Right atrium auricular region (tissue), 2 donors: ENCODE measurements around the gene LY6G6D. TPM values are rescaled to one million over a fixed set of nuclear protein-coding genes. Genes with fewer than 3 reads are reported as not detected.

Experiments
- DNase-seq: peaks from one replicate; pipeline ENCODE4 v3.0.0-alpha.2; 2019; ENCODE audit warnings: low spot score
- H3K27ac ChIP-seq, 2 donors: fragments of 200-600 bp; sonication (generic); 1 replicate in 1 of 2; 2 replicates in 1 of 2; pipeline ENCODE4 v1.5.1; 2016 to 2019
- H3K27me3 ChIP-seq, 2 donors: fragments of 200-600 bp; sonication (generic); one replicate each; pipeline versions ENCODE4 v1.5.1 to v1.6.0; 2017 to 2019
- H3K36me3 ChIP-seq: fragments of 200-600 bp; sonication (generic); one replicate; pipeline ENCODE4 v1.5.1; 2016
- H3K4me1 ChIP-seq, 2 donors: fragments of 200-600 bp; sonication (generic); one replicate each; pipeline versions ENCODE4 v1.5.1 to v1.6.0; 2017 to 2019
- H3K4me3 ChIP-seq, 2 donors: fragments of 200-600 bp; sonication (generic); 1 replicate in 1 of 2; 2 replicates in 1 of 2; pipeline ENCODE4 v1.5.1; 2017 to 2019; ENCODE audit warnings: mild to moderate bottlenecking in 1 of 2, moderate library complexity in 1 of 2
- H3K9me3 ChIP-seq, 2 donors: fragments of 200-600 bp; sonication (generic); one replicate each; pipeline ENCODE4 v1.5.1; 2019
- total RNA-seq, 2 donors: library from RNA; depleted of rRNA; stranded (reverse); fragments of >200 nt; gene quantifications; one replicate each; pipeline ENCODE4 v1.1.0, GENCODE V29; 2016
- TF ChIP-seq, protein P1 (sequence below), 2 donors: fragments of 200-600 bp; sonication (generic); IDR thresholded peaks; one replicate each; pipeline ENCODE4 v1.5.1; 2019; ENCODE audit warnings: antibody characterized with exemption in 2 of 2

Gene LY6G6D
- total RNA-seq, 2 donors from 2014 or later, result not detected

DNA sequence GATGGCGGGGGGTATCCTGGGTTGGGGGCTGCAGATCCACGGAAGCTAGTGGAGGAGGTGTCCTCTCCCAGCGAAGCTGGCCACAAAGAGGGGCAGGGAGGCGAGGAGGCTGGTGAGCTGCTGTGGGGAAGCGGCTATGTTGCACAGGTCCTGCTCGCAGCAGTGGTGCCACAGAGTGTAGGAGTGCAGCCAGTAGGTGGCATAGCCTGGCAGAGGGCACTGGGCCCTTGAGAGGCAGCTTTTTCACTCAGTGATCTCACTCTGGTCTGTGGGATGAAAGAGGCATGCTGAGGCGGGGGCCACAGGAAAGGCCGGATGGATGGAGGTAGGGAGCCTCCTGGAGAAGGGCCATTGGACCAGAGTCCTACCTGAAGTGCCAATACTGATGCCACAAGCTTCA, 2.9 kb upstream of the LY6G6D start:
- Histone ChIP-seq H3K36me3 (no peaks in the 10 kb centered on the region), H3K4me1 (no peaks in the 10 kb centered on the region)

DNA sequence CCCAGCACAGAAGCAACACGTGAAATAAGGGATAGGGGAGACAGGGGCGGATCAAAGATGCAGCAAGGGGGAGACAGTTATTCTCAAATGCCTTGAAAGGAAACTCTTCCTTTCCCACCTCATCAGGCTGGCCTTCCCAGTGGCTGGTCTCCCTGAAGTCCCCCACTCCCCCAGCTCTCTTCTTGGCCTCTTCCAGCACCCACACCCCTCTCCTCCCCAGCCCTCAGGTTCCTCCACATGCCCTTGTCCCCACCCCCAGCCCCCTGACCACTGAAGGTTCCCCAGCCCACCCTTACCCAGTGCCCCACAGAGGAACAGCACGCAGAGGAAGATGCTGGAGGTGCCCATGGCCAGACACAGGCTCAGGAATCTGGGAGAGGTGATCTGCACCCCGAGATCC, 1.7 kb upstream of the LY6G6D start:
- Histone ChIP-seq H3K9me3 (no peaks in the 10 kb centered on the region), H3K36me3 (no peaks in the 10 kb centered on the region), H3K27me3 (no peaks in the 10 kb centered on the region), H3K4me1 (no peaks in the 10 kb centered on the region), H3K27ac (no peak overlapping the region), H3K4me3 (no peak overlapping the region)
- DNase-seq, result no peak
- TF ChIP-seq, protein P1, sequence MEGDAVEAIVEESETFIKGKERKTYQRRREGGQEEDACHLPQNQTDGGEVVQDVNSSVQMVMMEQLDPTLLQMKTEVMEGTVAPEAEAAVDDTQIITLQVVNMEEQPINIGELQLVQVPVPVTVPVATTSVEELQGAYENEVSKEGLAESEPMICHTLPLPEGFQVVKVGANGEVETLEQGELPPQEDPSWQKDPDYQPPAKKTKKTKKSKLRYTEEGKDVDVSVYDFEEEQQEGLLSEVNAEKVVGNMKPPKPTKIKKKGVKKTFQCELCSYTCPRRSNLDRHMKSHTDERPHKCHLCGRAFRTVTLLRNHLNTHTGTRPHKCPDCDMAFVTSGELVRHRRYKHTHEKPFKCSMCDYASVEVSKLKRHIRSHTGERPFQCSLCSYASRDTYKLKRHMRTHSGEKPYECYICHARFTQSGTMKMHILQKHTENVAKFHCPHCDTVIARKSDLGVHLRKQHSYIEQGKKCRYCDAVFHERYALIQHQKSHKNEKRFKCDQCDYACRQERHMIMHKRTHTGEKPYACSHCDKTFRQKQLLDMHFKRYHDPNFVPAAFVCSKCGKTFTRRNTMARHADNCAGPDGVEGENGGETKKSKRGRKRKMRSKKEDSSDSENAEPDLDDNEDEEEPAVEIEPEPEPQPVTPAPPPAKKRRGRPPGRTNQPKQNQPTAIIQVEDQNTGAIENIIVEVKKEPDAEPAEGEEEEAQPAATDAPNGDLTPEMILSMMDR (IDR thresholded peaks at IDR 0.05), result no peak

More for the DNA sequence above, 2.9 kb upstream of the LY6G6D start:
- Histone ChIP-seq H3K27ac (no peak overlapping the region), H3K9me3 (no peaks in the 10 kb centered on the region), H3K4me3 (no peak overlapping the region), H3K27me3 (no peaks in the 10 kb centered on the region)
- no peak for DNase-seq
- TF ChIP-seq, protein P1 (IDR thresholded peaks at IDR 0.05), result peak in 1 of 2 donors; percentile 32

DNA sequence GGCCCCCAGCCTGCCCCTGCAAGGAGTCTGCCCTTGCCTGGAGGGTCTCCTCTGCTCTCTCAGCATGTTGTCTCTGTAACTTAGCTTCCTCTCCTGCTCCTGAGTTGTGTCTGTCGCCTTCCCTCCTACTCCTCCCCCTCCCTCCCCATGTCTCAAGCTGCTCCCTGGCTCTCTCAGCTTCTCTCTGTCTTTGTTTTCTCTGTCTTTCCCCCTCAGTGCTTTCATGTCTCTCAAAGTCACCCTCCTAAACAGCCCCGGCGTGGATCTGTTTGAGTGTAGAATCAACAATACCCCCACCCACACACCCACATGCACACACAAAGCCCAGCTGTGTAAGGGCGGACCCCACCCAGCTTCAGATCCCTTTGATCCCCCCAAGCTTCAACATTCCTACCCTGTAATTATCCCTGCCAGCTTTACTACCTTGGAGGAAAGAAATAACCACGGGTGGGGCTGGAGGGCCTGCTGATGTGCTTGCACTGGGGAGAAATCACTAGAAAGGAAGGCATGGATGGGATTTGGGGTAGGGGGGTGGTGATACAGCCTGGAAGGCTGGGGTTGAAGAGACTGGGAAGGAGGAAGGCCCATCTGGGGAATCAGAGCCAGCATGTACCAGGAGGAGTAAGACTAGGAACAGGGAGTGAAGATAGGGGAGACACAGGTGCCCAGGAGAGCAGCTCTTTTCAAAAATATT, 1.0 kb upstream of the LY6G6D start:
- Histone ChIP-seq H3K4me3 (no peak overlapping the region), H3K27me3 (no peaks in the 10 kb centered on the region), H3K4me1 (no peaks in the 10 kb centered on the region), H3K27ac (no peak overlapping the region), H3K36me3 (no peaks in the 10 kb centered on the region), H3K9me3 (no peaks in the 10 kb centered on the region)
- TF ChIP-seq, protein P1 (IDR thresholded peaks at IDR 0.05), result no peak
- DNase-seq, result no peak

DNA sequence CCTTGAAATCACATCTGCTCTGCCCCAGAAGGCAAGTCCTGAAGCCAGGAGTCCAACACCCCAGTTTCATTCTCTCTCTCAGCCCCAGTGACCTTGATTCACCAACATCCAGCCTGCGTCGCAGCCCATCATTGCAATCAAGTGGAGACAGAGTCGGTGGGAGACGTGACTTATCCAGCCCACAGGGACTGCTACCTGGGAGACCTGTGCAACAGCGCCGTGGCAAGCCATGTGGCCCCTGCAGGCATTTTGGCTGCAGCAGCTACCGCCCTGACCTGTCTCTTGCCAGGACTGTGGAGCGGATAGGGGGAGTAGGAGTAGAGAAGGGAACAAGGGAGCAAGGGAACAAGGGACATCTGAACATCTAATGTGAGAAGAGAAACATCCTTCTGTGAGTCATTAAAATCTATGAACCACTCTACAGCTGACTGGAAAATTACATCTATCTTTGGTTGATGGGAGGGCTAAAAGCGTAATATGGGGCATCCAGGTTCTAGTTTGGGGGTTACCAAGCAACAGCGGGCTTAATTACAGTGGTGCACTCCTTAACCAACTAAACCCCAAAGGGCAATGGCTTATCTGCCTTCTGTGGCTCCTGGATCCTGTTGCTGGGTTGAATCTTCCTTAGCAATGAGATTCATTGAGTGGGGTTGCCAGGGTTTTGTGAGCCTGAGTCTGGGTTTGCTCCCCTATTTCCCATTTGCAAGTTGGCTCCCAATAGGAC, 2.5 kb downstream of the LY6G6D start:
- no peak for DNase-seq

DNA sequence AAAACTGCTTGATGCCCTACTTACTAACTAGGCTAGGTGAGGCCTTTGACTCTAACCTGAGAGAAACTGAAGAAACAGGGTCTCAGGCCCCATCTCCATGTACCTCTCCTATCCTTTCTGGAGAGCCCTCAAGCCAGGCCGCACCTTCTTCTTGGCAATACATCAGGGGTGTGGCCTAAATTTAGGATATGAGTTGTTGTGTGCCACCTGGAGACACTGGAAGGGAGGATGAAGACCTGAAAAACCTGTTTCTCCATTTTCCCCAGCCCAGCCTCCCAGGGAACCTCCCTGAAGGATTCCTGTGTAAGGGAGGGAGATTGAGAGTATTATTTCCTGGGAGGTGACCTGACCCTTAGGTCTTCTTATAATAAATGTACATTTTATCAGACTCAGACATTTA, 3.1 kb downstream of the LY6G6D start:
- H3K4me3 ChIP-seq, result no peak overlapping the region
- H3K9me3 ChIP-seq, result no peaks in the 10 kb centered on the region
- no peaks in the 10 kb centered on the region for H3K4me1 ChIP-seq
- TF ChIP-seq, protein P1 (IDR thresholded peaks at IDR 0.05), result no peak
- no peak overlapping the region for H3K27ac ChIP-seq
- DNase-seq, result no peak
- no peaks in the 10 kb centered on the region for H3K36me3 ChIP-seq
- H3K27me3 ChIP-seq, result no peaks in the 10 kb centered on the region

More for the DNA sequence above, 2.5 kb downstream of the LY6G6D start:
- TF ChIP-seq, protein P1 (IDR thresholded peaks at IDR 0.05), result no peak
- Histone ChIP-seq H3K4me1 (no peaks in the 10 kb centered on the region), H3K27me3 (no peaks in the 10 kb centered on the region), H3K9me3 (no peaks in the 10 kb centered on the region), H3K36me3 (no peaks in the 10 kb centered on the region), H3K27ac (no peak overlapping the region), H3K4me3 (no peak overlapping the region)
